Prostate gland (tissue), 2 donors: ENCODE results near the gene VGF. TPM values are rescaled to one million over a fixed set of nuclear protein-coding genes. Genes with fewer than 3 reads are reported as not detected.

Experiments used
- DNase-seq: peaks from one replicate; pipeline ENCODE4 v3.0.0-alpha.2; 2019; ENCODE audit warnings: low spot score
- H3K27ac ChIP-seq, 2 donors: fragments of 200-600 bp; sonication (generic); 2 replicates each; pipeline ENCODE4 v1.5.1; 2017 to 2019
- H3K27me3 ChIP-seq: fragments of 200-600 bp; sonication (generic); replicated peaks from 2 replicates; pipeline ENCODE4 v1.5.1; 2019; ENCODE audit not compliant: insufficient read depth
- H3K36me3 ChIP-seq, 2 donors: fragments of 200-600 bp; sonication (generic); 1 replicate in 1 of 2; 2 replicates in 1 of 2; pipeline versions ENCODE4 v1.5.1 to v1.8.1; 2017 to 2019
- H3K4me1 ChIP-seq: fragments of 200-600 bp; sonication (generic); replicated peaks from 2 replicates; pipeline ENCODE4 v1.5.1; 2019
- H3K4me3 ChIP-seq, 2 donors: fragments of 200-600 bp; sonication (generic); 2 replicates each; pipeline ENCODE4 v1.5.1; 2017 to 2019
- H3K9me3 ChIP-seq: fragments of 200-600 bp; sonication (generic); 2 replicates; pipeline ENCODE4 v1.5.1; 2017
- CTCF ChIP-seq, 4 experiments: fragments of 200-600 bp in 2 of 4; fragments of 450-650 bp in 2 of 4; sonication (generic) in 2 of 4; IDR thresholded peaks; 1 replicate in 3 of 4; 2 replicates in 1 of 4; pipeline ENCODE4 v1.5.1; 2016 to 2019; ENCODE audit warnings: antibody characterized with exemption in 4 of 4, mild to moderate bottlenecking in 2 of 4, moderate library complexity in 2 of 4
- POLR2A ChIP-seq: fragments of 450-650 bp; IDR thresholded peaks from one replicate; pipeline ENCODE4 v1.6.1; 2016; ENCODE audit warnings: antibody characterized with exemption, mild to moderate bottlenecking
- POLR2AphosphoS5 ChIP-seq: sonication (generic); formaldehyde crosslinking; IDR thresholded peaks from one replicate; pipeline ENCODE4 v1.6.1; 2017; ENCODE audit warnings: antibody characterized with exemption
- WGBS: methylation state at CpG from one replicate; pipeline ENCODE4 v1.1.5; 2018; 5-methylcytosine and 5-hydroxymethylcytosine counted together
- intact Hi-C: fragments of 100-400 bp; cut with DNase I; formaldehyde crosslinking; loops from one replicate; pipeline ENCODE4 v1.14.2; 2022
- total RNA-seq, 2 donors: library from RNA; depleted of rRNA; stranded (reverse); fragments of >200 nt; gene quantifications; one replicate each; pipeline ENCODE4 v1.1.0, GENCODE V29; 2016

VGF gene
- total RNA-seq, 2 donors from 2014 or later, result 0.14 to 0.68 TPM

DNA sequence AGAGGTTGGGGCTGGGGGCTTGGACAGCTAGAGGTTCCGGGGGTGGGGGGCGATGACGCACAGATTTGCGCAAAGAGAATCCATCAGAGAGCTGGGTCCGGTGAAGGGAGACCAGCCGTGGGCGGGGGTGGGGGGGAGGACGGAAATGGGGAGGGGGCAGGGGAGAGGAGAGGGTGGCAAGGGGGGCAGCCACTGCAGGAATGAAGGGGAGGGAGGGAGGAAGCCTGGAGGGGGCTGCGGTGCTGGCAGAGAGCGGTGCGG, 1.2 kb upstream of the VGF start:
- no peak overlapping the region for H3K4me3 ChIP-seq
- no peak for TF ChIP-seq POLR2A
- no peak for TF ChIP-seq CTCF (IDR thresholded peaks at IDR 0.05)
- no peak for TF ChIP-seq POLR2AphosphoS5
- no peaks in the 10 kb centered on the region for H3K9me3 ChIP-seq
- H3K27ac ChIP-seq, result no peak overlapping the region
- DNase-seq, result no peak
- no peaks in the 10 kb centered on the region for H3K36me3 ChIP-seq
- H3K27me3 ChIP-seq, result peaks cover 38% of the 10 kb centered on the region
- WGBS, result 3% methylated on average over 10 of the region's 11 CpGs
- peaks cover 13% of the 10 kb centered on the region for H3K4me1 ChIP-seq
- intact Hi-C loops, result no loop called here

GRCh38 chr7:101165958-101166647, 734 bp upstream of the VGF start:
- WGBS, result 1% methylated on average over 38 of the region's 38 CpGs
- no peak overlapping the region for H3K4me3 ChIP-seq
- intact Hi-C loops, result no loop called here
- H3K9me3 ChIP-seq, result no peaks in the 10 kb centered on the region
- no peak for TF ChIP-seq POLR2A
- H3K36me3 ChIP-seq, result no peaks in the 10 kb centered on the region
- H3K4me1 ChIP-seq, result peaks cover 13% of the 10 kb centered on the region
- H3K27me3 ChIP-seq, result peaks cover 35% of the 10 kb centered on the region
- H3K27ac ChIP-seq, result no peak overlapping the region
- no peak for DNase-seq

GRCh38 chr7:101164071-101164840, 1.1 kb downstream of the VGF start:
- no peak overlapping the region for H3K27ac ChIP-seq
- 2% methylated on average over 69 of the region's 75 CpGs for WGBS
- H3K27me3 ChIP-seq, result peaks cover 27% of the 10 kb centered on the region
- H3K4me3 ChIP-seq, result peak overlapping the region; percentile 17 to 33
- DNase-seq, result no peak
- TF ChIP-seq CTCF (IDR thresholded peaks at IDR 0.05) (no peak), POLR2AphosphoS5 (no peak), POLR2A (no peak)
- H3K9me3 ChIP-seq, result no peaks in the 10 kb centered on the region
- no peaks in the 10 kb centered on the region for H3K36me3 ChIP-seq
- H3K4me1 ChIP-seq, result peaks cover 13% of the 10 kb centered on the region
- intact Hi-C loops, result no loop called here

DNA sequence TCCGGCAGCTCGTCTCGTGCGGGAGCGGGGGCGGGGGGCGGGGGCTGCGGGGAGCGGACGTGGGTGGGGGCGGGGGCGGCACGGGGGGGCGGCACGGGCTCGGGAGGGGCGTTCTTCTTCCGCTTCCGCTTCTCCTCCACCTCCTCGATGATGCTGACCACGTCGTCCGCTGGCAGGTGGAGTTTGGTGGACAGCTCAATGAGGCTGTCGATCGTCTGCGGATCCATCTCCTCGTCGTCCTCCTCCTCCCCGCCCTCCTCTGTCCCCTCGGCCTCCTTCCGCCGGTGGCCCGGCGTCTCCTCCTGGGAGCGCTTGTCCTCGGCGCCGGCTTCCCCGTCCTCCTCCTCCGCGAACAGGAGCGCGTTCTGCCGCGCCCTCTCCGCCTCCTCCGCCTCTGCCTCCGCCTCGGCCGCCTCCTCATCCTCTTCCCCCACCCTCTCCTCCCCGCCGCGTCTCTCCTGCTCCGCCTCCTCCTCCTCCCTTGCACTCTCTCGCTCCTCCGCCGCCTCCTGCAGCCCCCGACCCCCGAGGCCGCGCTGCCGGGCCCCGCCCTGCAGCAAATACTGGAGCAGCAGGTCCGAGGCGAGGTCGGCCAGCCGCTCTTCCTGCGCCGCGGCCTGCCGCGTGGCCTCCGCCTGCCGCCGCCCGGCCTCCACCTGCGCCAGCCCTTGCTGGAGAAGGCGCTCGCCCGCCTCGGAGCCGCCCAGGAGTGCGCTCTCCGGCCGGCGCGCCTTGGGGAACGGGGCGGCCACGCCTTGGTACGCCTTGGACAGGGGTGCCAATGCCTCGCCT, 1.9 kb downstream of the VGF start:
- peak overlapping the region; percentile 17 to 33 for H3K4me3 ChIP-seq
- H3K36me3 ChIP-seq, result no peaks in the 10 kb centered on the region
- DNase-seq, result no peak
- no peak for TF ChIP-seq POLR2AphosphoS5
- no peak for TF ChIP-seq CTCF (IDR thresholded peaks at IDR 0.05)
- no peak for TF ChIP-seq POLR2A
- no peak overlapping the region for H3K27ac ChIP-seq
- peaks cover 13% of the 10 kb centered on the region for H3K4me1 ChIP-seq
- H3K27me3 ChIP-seq, result peaks cover 27% of the 10 kb centered on the region
- WGBS, result under 1% methylated on average over 73 of the region's 92 CpGs
- intact Hi-C loops, result no loop called here
- no peaks in the 10 kb centered on the region for H3K9me3 ChIP-seq

- Histone ChIP-seq H3K4me1 (peaks cover 13% of the 10 kb centered on the region), H3K4me3 (peak overlapping the region; percentile 17 to 33), H3K36me3 (no peaks in the 10 kb centered on the region), H3K27ac (no peak overlapping the region), H3K9me3 (no peaks in the 10 kb centered on the region), H3K27me3 (peaks cover 20% of the 10 kb centered on the region)
- TF ChIP-seq POLR2A (no peak), POLR2AphosphoS5 (no peak)
- intact Hi-C loops, result no loop called here
- no peak for DNase-seq
- 3% methylated on average over 65 of the region's 74 CpGs for WGBS
Observed at GRCh38 chr7:101162551-101163278, 2.7 kb downstream of the VGF start.
